ENCODE data around the gene HNMT.
"Not testable (repeated sequence)": the region's sequence is repeated elsewhere in the genome, so short reads cannot be mapped to it uniquely, and the experiment has no call there.

HNMT gene

GRCh38 chr2:138016351-138017087 lies 52.2 kb downstream of the HNMT start:
- DNase-seq = no peak

GRCh38 chr2:138017824-138018223 lies 53.6 kb downstream of the HNMT start:
- DNase-seq = no peak

- no peak for DNase-seq
Observed at GRCh38 chr2:138018866-138019688, 54.8 kb downstream of the HNMT start.

- no peak for DNase-seq
Observed at GRCh38 chr2:138020432-138020831, 56.2 kb downstream of the HNMT start.

GRCh38 chr2:138021154-138021553 lies 56.9 kb downstream of the HNMT start:
- DNase-seq = no peak

- DNase-seq = no peak
Observed at GRCh38 chr2:138023298-138023697, 59.0 kb downstream of the HNMT start.

- no peak for DNase-seq
Observed at GRCh38 chr2:138023976-138024375, 59.7 kb downstream of the HNMT start.

GRCh38 chr2:138026111-138027020 lies 62.1 kb downstream of the HNMT start:
- no peak for DNase-seq

GRCh38 chr2:138028538-138028937 lies 64.3 kb downstream of the HNMT start:
- no peak for DNase-seq

GRCh38 chr2:138029276-138029675 lies 65.0 kb downstream of the HNMT start:
- DNase-seq = no peak

- no peak for DNase-seq
Observed at GRCh38 chr2:138030459-138030858, 66.2 kb downstream of the HNMT start.

GRCh38 chr2:138032334-138032733 lies 68.1 kb downstream of the HNMT start:
- no peak for DNase-seq

- no peak for DNase-seq
Observed at GRCh38 chr2:138034536-138034935, 70.3 kb downstream of the HNMT start.

GRCh38 chr2:138035608-138036217 lies 71.4 kb downstream of the HNMT start:
- no peak for DNase-seq

- no peak for DNase-seq
Observed at GRCh38 chr2:138036522-138036921, 72.2 kb downstream of the HNMT start.

- DNase-seq = no peak
Observed at GRCh38 chr2:138037090-138037489, 72.8 kb downstream of the HNMT start.

GRCh38 chr2:138040616-138041015 lies 76.3 kb downstream of the HNMT start:
- DNase-seq = no peak

- no peak for DNase-seq
Observed at GRCh38 chr2:138042311-138042710, 78.0 kb downstream of the HNMT start.

- DNase-seq = not testable (repeated sequence)
Observed at GRCh38 chr2:138043588-138043987, 79.3 kb downstream of the HNMT start.

- no peak for DNase-seq
Observed at GRCh38 chr2:138058427-138058826, 94.2 kb downstream of the HNMT start.

- DNase-seq = no peak
Observed at GRCh38 chr2:138059487-138060300, 95.4 kb downstream of the HNMT start.

GRCh38 chr2:138060301-138060635 lies 96.0 kb downstream of the HNMT start:
- no peak for DNase-seq

All from NCI-H510A treated with DMSO at 0.1 percent for 48 hours (cell line).